Sigmoid colon (tissue), 7 donors: ENCODE measurements around the gene CAMK4. TPM values are rescaled to one million over a fixed set of nuclear protein-coding genes. Genes with fewer than 3 reads are reported as not detected.

Source experiments
- DNase-seq: peaks from one replicate; pipeline ENCODE4 v3.0.0-alpha.2; 2019
- H3K27ac ChIP-seq, 4 donors: fragments of 200-600 bp; sonication (generic); one replicate each; pipeline ENCODE4 v1.5.1; 2016 to 2019; ENCODE audit warnings: mild to moderate bottlenecking in 1 of 4
- H3K27me3 ChIP-seq, 3 donors: fragments of 200-600 bp; sonication (generic); one replicate each; pipeline ENCODE4 v1.5.1; 2019; ENCODE audit warnings: mild to moderate bottlenecking in 1 of 3
- H3K36me3 ChIP-seq, 4 donors: fragments of 200-600 bp; sonication (generic); one replicate each; pipeline ENCODE4 v1.5.1; 2016 to 2019
- H3K4me1 ChIP-seq, 4 donors: fragments of 200-600 bp; sonication (generic); one replicate each; pipeline ENCODE4 v1.5.1; 2017 to 2019
- H3K4me3 ChIP-seq, 4 donors: fragments of 200-600 bp; sonication (generic); one replicate each; pipeline ENCODE4 v1.5.1; 2017 to 2019; ENCODE audit warnings: mild to moderate bottlenecking in 2 of 4, moderate library complexity in 1 of 4
- H3K9me3 ChIP-seq, 4 donors: fragments of 200-600 bp in 3 of 4; sonication (generic) in 3 of 4; one replicate each; pipeline versions ENCODE4 v1.5.1 to v1.6.1; 2013 to 2019
- CTCF ChIP-seq, 4 experiments: fragments of 450-650 bp in 3 of 4; fragments of 200-600 bp in 1 of 4; IDR thresholded peaks; one replicate each; pipeline ENCODE4 v1.5.1; 2016 to 2019; ENCODE audit warnings: antibody characterized with exemption in 4 of 4, mild to moderate bottlenecking in 3 of 4, moderate library complexity in 2 of 4
- EP300 ChIP-seq, 4 donors: sonication (generic); formaldehyde crosslinking; IDR thresholded peaks; one replicate each; pipeline ENCODE4 v1.6.1; 2017; ENCODE audit warnings: antibody characterized with exemption in 4 of 4
- POLR2A ChIP-seq, 2 donors: fragments of 450-650 bp; IDR thresholded peaks; one replicate each; pipeline ENCODE4 v1.6.1; 2016; ENCODE audit warnings: antibody characterized with exemption in 2 of 2, mild to moderate bottlenecking in 2 of 2, moderate library complexity in 2 of 2
- POLR2AphosphoS5 ChIP-seq, 4 donors: sonication (generic); formaldehyde crosslinking; IDR thresholded peaks; one replicate each; pipeline ENCODE4 v1.6.1; 2017; ENCODE audit warnings: antibody characterized with exemption in 4 of 4
- WGBS, 2 donors: extraction: QIAGEN DNeasy Blood & Tissue Kit; methylation state at CpG; one replicate each; pipeline ENCODE4 v1.1.7; 2013; 5-methylcytosine and 5-hydroxymethylcytosine counted together
- intact Hi-C: fragments of 100-400 bp; cut with DNase I; formaldehyde crosslinking; loops from one replicate; pipeline ENCODE4 v1.15.1; 2023
- polyA plus RNA-seq, 3 donors: library from polyadenylated mRNA; stranded (reverse); fragments of 200-250 nt; gene quantifications; one replicate each; pipeline ENCODE4 v1.2.3, GENCODE V29; 2013
- total RNA-seq, 4 donors: library from RNA; depleted of rRNA; stranded (reverse); fragments of >200 nt; gene quantifications; one replicate each; pipeline ENCODE4 v1.1.0, GENCODE V29; 2016
- donor health status: healthy with polysubstance abuse.
- donor health status: Bipolar disorder and iron deficiency.
- donor health status: healthy.

Gene CAMK4
- total RNA-seq, result 1 to 10 TPM; 1.2 to 3.6 (median 2.7) TPM
- polyA plus RNA-seq, result 1 to 10 TPM in 1 of 3 donors, under 1 TPM in 2; 0.23 to 4.0 (median 0.60) TPM

DNA sequence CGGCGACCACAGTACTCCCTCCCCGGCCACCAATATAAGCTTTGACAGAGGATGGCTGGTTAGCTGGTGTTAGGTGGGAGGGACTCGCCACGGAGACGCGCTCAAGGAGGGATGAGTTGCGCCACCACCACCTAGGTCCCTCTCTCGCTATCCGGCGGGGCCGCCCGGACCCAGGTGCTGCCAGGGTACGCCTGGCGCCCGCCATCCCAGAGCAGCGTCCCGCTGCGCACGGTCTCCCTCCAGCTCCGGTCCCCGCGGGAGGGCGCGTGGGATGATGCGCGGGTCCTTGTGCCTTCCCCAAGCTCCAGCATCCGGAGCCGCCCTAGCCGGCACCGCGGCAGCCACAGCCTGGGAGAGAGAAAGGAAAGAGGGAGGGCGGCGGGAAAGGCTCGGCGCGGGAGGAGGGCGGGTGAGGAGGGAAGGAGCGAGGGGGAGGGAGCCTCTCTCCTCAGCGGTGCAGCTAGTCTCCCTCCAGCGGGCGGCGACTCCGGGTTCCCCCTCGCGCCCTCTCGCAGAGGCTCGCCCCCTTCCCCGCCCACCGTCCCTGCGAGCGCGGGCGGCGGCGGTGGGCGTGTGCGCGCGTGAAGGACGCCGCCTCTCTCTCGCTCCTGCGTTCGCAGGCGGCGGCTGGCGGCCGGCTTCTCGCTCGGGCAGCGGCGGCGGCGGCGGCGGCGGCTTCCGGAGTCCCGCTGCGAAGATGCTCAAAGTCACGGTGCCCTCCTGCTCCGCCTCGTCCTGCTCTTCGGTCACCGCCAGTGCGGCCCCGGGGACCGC lies at the start of gene CAMK4:
CAMK4 (plus strand) TSS at position 598 of the 774 bp plus-strand sequence; CDS start at position 698, 100 bp downstream.
- no peaks in the 10 kb centered on the region for H3K36me3 ChIP-seq
- H3K27ac ChIP-seq, result peak within 1 kb of the TSS; percentile 40 to 52 (median 48)
- 1% methylated on average over 89 of the region's 89 CpGs for WGBS, 2 donors
- no peaks in the 10 kb centered on the region for H3K9me3 ChIP-seq
- TF ChIP-seq EP300 (IDR thresholded peaks at IDR 0.05), result no peak
- DNase-seq, result peak; percentile 85
- intact Hi-C loops, result no loop called here
- peak within 1 kb of the TSS; percentile 41 to 61 (median 57) for H3K4me3 ChIP-seq
- peaks cover 0 to 15% (median 13%) of the 10 kb centered on the region in 4 donors for H3K4me1 ChIP-seq
- H3K27me3 ChIP-seq, result no peaks in the 10 kb centered on the region

GRCh38 chr5:111183064-111183463 lies 41.1 kb upstream of the CAMK4 start:
- Histone ChIP-seq H3K4me3 (no peak overlapping the region), H3K27me3 (no peaks in the 10 kb centered on the region), H3K9me3 (no peaks in the 10 kb centered on the region), H3K4me1 (no peaks in the 10 kb centered on the region), H3K36me3 (no peaks in the 10 kb centered on the region), H3K27ac (no peak overlapping the region)
- intact Hi-C loops, result no loop called here
- WGBS, 2 donors, result 88 to 90% methylated on average over 3 of the region's 3 CpGs
- no peak for DNase-seq
- TF ChIP-seq CTCF (IDR thresholded peaks at IDR 0.05), result no peak
- TF ChIP-seq EP300 (IDR thresholded peaks at IDR 0.05), result no peak
- TF ChIP-seq POLR2AphosphoS5 (IDR thresholded peaks at IDR 0.05), result no peak
- no peak for TF ChIP-seq POLR2A (IDR thresholded peaks at IDR 0.05)

DNA sequence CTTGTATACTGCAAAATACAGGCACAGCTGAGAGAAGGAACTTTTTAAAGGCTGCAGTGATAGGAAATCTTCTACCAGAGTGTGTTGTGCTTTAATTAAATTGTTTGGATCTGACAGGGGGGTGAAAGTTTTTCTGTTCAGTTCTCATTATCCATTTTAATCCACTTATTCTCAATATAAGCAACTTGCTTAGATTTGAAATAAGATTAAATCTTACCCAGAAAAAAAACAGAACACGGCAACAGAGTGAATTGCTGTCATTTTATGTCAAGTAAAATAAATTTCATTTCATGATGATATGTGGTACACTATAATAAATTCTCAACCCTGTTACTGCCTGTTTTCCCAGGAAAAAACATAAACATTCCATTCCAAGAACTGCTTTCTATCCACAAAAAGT lies 37.1 kb upstream of the CAMK4 start:
- no peaks in the 10 kb centered on the region for H3K9me3 ChIP-seq
- no peak overlapping the region for H3K27ac ChIP-seq
- TF ChIP-seq POLR2A (IDR thresholded peaks at IDR 0.05) (no peak), EP300 (IDR thresholded peaks at IDR 0.05) (no peak), POLR2AphosphoS5 (IDR thresholded peaks at IDR 0.05) (no peak), CTCF (IDR thresholded peaks at IDR 0.05) (no peak)
- no peaks in the 10 kb centered on the region for H3K36me3 ChIP-seq
- no peaks in the 10 kb centered on the region for H3K27me3 ChIP-seq
- intact Hi-C loops, result no loop called here
- 45 to 75% methylated on average over 1 of the region's 1 CpG for WGBS, 2 donors
- no peak for DNase-seq
- no peak overlapping the region for H3K4me3 ChIP-seq
- no peaks in the 10 kb centered on the region for H3K4me1 ChIP-seq

DNA sequence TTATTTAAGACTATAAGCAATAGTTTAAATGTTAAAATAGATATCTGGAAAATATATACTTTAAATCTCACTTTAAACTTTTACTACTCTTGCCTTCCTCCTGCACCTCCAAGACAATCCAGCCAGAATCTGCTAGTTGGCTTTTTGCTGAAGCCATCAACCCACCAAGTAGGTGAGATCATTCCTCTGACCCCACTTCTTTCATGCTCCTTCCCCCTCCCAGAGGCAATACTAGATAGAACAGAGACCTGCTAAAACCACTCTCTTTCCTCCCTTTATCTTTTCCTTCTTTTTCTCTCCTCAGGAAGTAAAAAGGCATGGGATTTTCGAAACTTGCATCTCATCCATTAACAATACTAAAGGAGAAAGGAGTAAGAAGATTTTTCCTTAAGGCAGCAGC lies 30.1 kb upstream of the CAMK4 start:
- no peaks in the 10 kb centered on the region for H3K36me3 ChIP-seq
- no peak overlapping the region for H3K4me3 ChIP-seq
- H3K9me3 ChIP-seq, result no peaks in the 10 kb centered on the region
- DNase-seq, result no peak
- no peak overlapping the region for H3K27ac ChIP-seq
- intact Hi-C loops, result no loop called here
- no peak for TF ChIP-seq POLR2A (IDR thresholded peaks at IDR 0.05)
- 58 to 72% methylated on average over 1 of the region's 1 CpG for WGBS, 2 donors
- no peaks in the 10 kb centered on the region for H3K27me3 ChIP-seq
- no peaks in the 10 kb centered on the region for H3K4me1 ChIP-seq

GRCh38 chr5:111194925-111195324 lies 29.3 kb upstream of the CAMK4 start:
- no peaks in the 10 kb centered on the region for H3K9me3 ChIP-seq
- no peak overlapping the region for H3K4me3 ChIP-seq
- 36 to 73% methylated on average over 2 of the region's 2 CpGs for WGBS, 2 donors
- H3K4me1 ChIP-seq, result no peaks in the 10 kb centered on the region
- intact Hi-C loops, result no loop called here
- no peak for TF ChIP-seq EP300 (IDR thresholded peaks at IDR 0.05)
- no peak for TF ChIP-seq POLR2AphosphoS5 (IDR thresholded peaks at IDR 0.05)
- no peak for TF ChIP-seq POLR2A (IDR thresholded peaks at IDR 0.05)
- no peak for TF ChIP-seq CTCF (IDR thresholded peaks at IDR 0.05)
- DNase-seq, result no peak
- no peak overlapping the region for H3K27ac ChIP-seq
- H3K36me3 ChIP-seq, result no peaks in the 10 kb centered on the region
- no peaks in the 10 kb centered on the region for H3K27me3 ChIP-seq
